CD8-positive, alpha-beta memory T cell (primary cell): ENCODE results near the gene GFI1B. TPM values are rescaled to one million over a fixed set of nuclear protein-coding genes. Genes with fewer than 3 reads are reported as not detected.
"Not testable (repeated sequence)": the region's sequence is repeated elsewhere in the genome, so short reads cannot be mapped to it uniquely, and the experiment has no call there.

ENCODE experiments used
- CTCF ChIA-PET: fragments of 350-600 bp; sonication (Branson Sonifier 250); formaldehyde crosslinking; loops from one replicate; lab custom pipeline; 2021; ENCODE audit warnings: antibody characterized with exemption; lab: Charles Lee
- POLR2A ChIA-PET: fragments of 350-600 bp; sonication (Branson Sonifier 250); formaldehyde crosslinking; loops from one replicate; lab custom pipeline; 2021; ENCODE audit warnings: antibody characterized with exemption; lab: Charles Lee
- DNase-seq, 5 donors: peaks; one replicate each; pipeline versions ENCODE4 v3.0.0 to v3.0.0-alpha.2; 2020 to 2022; ENCODE audit warnings: mixed read lengths in 1 of 5
- H3K27ac ChIP-seq: one replicate; pipeline ENCODE4 v1.7.0; 2013; ENCODE audit warnings: low read depth, mild to moderate bottlenecking, low read length, moderate library complexity
- H3K27me3 ChIP-seq: 2 replicates; pipeline ENCODE4 v1.7.0; 2013; ENCODE audit warnings: low read length, mild to moderate bottlenecking; ENCODE audit not compliant: insufficient read depth, poor library complexity, severe bottlenecking
- H3K36me3 ChIP-seq: 2 replicates; pipeline ENCODE4 v1.7.0; 2013; ENCODE audit warnings: mild to moderate bottlenecking, low read length, moderate library complexity; ENCODE audit not compliant: insufficient read depth
- H3K4me1 ChIP-seq: 2 replicates; pipeline ENCODE4 v1.7.0; 2013; ENCODE audit warnings: mild to moderate bottlenecking, low read length, moderate library complexity; ENCODE audit not compliant: insufficient read depth
- H3K4me3 ChIP-seq: 2 replicates; pipeline ENCODE4 v1.7.0; 2013; ENCODE audit warnings: mild to moderate bottlenecking, low read length
- H3K9me3 ChIP-seq: 2 replicates; pipeline ENCODE4 v1.7.0; 2013; ENCODE audit warnings: mild to moderate bottlenecking, low read length
- H3K27ac Mint-ChIP-seq, 8 donors: one replicate each; pipeline ENCODE4 v1.8.0; 2020 to 2021; ENCODE audit warnings: mixed read lengths in 8 of 8, mild to moderate bottlenecking in 6 of 8, inconsistent platforms in 3 of 8, moderate library complexity in 3 of 8
- H3K27me3 Mint-ChIP-seq, 2 donors: one replicate each; pipeline ENCODE4 v1.8.0; 2020 to 2021; ENCODE audit warnings: mixed read lengths in 2 of 2, mild to moderate bottlenecking in 1 of 2, moderate library complexity in 1 of 2
- H3K36me3 Mint-ChIP-seq, 3 donors: one replicate each; pipeline ENCODE4 v1.8.0; 2020 to 2021; ENCODE audit warnings: mixed read lengths in 3 of 3, inconsistent platforms in 1 of 3, mild to moderate bottlenecking in 1 of 3
- H3K4me1 Mint-ChIP-seq, 3 donors: one replicate each; pipeline ENCODE4 v1.8.0; 2020 to 2021; ENCODE audit warnings: mixed read lengths in 3 of 3, inconsistent platforms in 1 of 3, mild to moderate bottlenecking in 1 of 3
- H3K4me3 Mint-ChIP-seq, 7 donors: one replicate each; pipeline ENCODE4 v1.8.0; 2020 to 2021; ENCODE audit warnings: mixed read lengths in 7 of 7, mild to moderate bottlenecking in 6 of 7, moderate library complexity in 4 of 7, inconsistent platforms in 2 of 7
- H3K9me3 Mint-ChIP-seq, 5 donors: one replicate each; pipeline ENCODE4 v1.8.0; 2020 to 2022; ENCODE audit warnings: mixed read lengths in 5 of 5, mild to moderate bottlenecking in 3 of 5, moderate library complexity in 2 of 5, inconsistent platforms in 1 of 5
- polyA plus RNA-seq: library from polyadenylated mRNA; unstranded; fragments of 300-500 nt; fragmentation: Illumina TruSeq; gene quantifications from one replicate; pipeline ENCODE4 v1.2.3, GENCODE V29; 2021
- total RNA-seq, 2 experiments: library from RNA; stranded (reverse); gene quantifications; one replicate each; pipeline ENCODE4 v1.2.3, GENCODE V29; 2021

GFI1B gene
- total and polyA plus RNA-seq, 3 experiments from 2014 or later: not detected

GRCh38 chr9:132949709-132950108, 28.8 kb upstream of the GFI1B start:
- H3K36me3 Mint-ChIP-seq: peaks cover 0 to under 1% (median 0%) of the 10 kb centered on the region in 3 donors
- H3K36me3 ChIP-seq: no peaks in the 10 kb centered on the region
- ChIA-PET POLR2A (no interaction called here), CTCF (no interaction called here)
- no peaks in the 10 kb centered on the region for H3K9me3 ChIP-seq
- H3K27me3 Mint-ChIP-seq: peaks cover 0 to 2% of the 10 kb centered on the region in 2 donors
- H3K27ac ChIP-seq: no peak overlapping the region
- H3K4me3 ChIP-seq: no peak overlapping the region
- peaks cover 4 to 10% (median 6%) of the 10 kb centered on the region in 3 donors for H3K4me1 Mint-ChIP-seq
- H3K4me3 Mint-ChIP-seq: no peak overlapping the region
- H3K27me3 ChIP-seq: no peaks in the 10 kb centered on the region
- peak overlapping the region in 1 of 8 donors; percentile 84 for H3K27ac Mint-ChIP-seq
- H3K4me1 ChIP-seq: peaks cover 6% of the 10 kb centered on the region
- peaks cover 0 to 2% (median 0%) of the 10 kb centered on the region in 5 donors for H3K9me3 Mint-ChIP-seq
- DNase-seq: no peak

GRCh38 chr9:132955123-132955522, 23.4 kb upstream of the GFI1B start:
- H3K36me3 ChIP-seq: no peaks in the 10 kb centered on the region
- H3K4me3 Mint-ChIP-seq: no peak overlapping the region
- ChIA-PET POLR2A (interaction anchor here (0.7 kb wide), 1 partner anchor 11 kb away, joined by 3 read pairs; no protein-coding TSS in a partner anchor), CTCF (no interaction called here)
- H3K27me3 ChIP-seq: no peaks in the 10 kb centered on the region
- DNase-seq: no peak
- H3K27ac ChIP-seq: no peak overlapping the region
- H3K27me3 Mint-ChIP-seq: peaks cover 8 to 22% of the 10 kb centered on the region in 2 donors
- no peak overlapping the region for H3K4me3 ChIP-seq
- H3K9me3 ChIP-seq: no peaks in the 10 kb centered on the region
- H3K9me3 Mint-ChIP-seq: peaks cover 3 to 20% (median 13%) of the 10 kb centered on the region in 5 donors
- H3K4me1 Mint-ChIP-seq: no peaks in the 10 kb centered on the region
- no peak overlapping the region for H3K27ac Mint-ChIP-seq
- no peaks in the 10 kb centered on the region for H3K4me1 ChIP-seq
- H3K36me3 Mint-ChIP-seq: peaks cover 0 to 10% (median 0%) of the 10 kb centered on the region in 3 donors

- Mint-ChIP-seq H3K4me1 (no peaks in the 10 kb centered on the region), H3K4me3 (no peak overlapping the region), H3K9me3 (peaks cover 3 to 20% (median 13%) of the 10 kb centered on the region in 5 donors), H3K27ac (no peak overlapping the region), H3K36me3 (peaks cover 0 to 10% (median 0%) of the 10 kb centered on the region in 3 donors), H3K27me3 (peaks cover 8 to 23% of the 10 kb centered on the region in 2 donors)
- H3K4me1 ChIP-seq: no peaks in the 10 kb centered on the region
- H3K27ac ChIP-seq: no peak overlapping the region
- DNase-seq: no peak
- H3K27me3 ChIP-seq: no peaks in the 10 kb centered on the region
- ChIA-PET POLR2A (no interaction called here), CTCF (no interaction called here)
- H3K4me3 ChIP-seq: no peak overlapping the region
- H3K9me3 ChIP-seq: no peaks in the 10 kb centered on the region
- H3K36me3 ChIP-seq: no peaks in the 10 kb centered on the region
These were observed 22.7 kb upstream of the GFI1B start for GRCh38 chr9:132955768-132956167.

GRCh38 chr9:132957805-132958204, 20.7 kb upstream of the GFI1B start:
- H3K9me3 Mint-ChIP-seq: peaks cover 3 to 20% (median 13%) of the 10 kb centered on the region in 5 donors
- ChIA-PET POLR2A (no interaction called here), CTCF (no interaction called here)
- no peak overlapping the region for H3K27ac Mint-ChIP-seq
- no peaks in the 10 kb centered on the region for H3K27me3 ChIP-seq
- no peaks in the 10 kb centered on the region for H3K36me3 ChIP-seq
- DNase-seq: no peak
- H3K4me1 Mint-ChIP-seq: no peaks in the 10 kb centered on the region
- no peak overlapping the region for H3K4me3 ChIP-seq
- H3K9me3 ChIP-seq: no peaks in the 10 kb centered on the region
- no peak overlapping the region for H3K4me3 Mint-ChIP-seq
- H3K27ac ChIP-seq: no peak overlapping the region
- peaks cover 0 to 10% (median 0%) of the 10 kb centered on the region in 3 donors for H3K36me3 Mint-ChIP-seq
- no peaks in the 10 kb centered on the region for H3K4me1 ChIP-seq
- peaks cover 17 to 29% of the 10 kb centered on the region in 2 donors for H3K27me3 Mint-ChIP-seq

- Histone ChIP-seq H3K27ac (no peak overlapping the region), H3K4me3 (no peak overlapping the region), H3K36me3 (no peaks in the 10 kb centered on the region), H3K9me3 (no peaks in the 10 kb centered on the region), H3K27me3 (no peaks in the 10 kb centered on the region), H3K4me1 (no peaks in the 10 kb centered on the region)
- Mint-ChIP-seq H3K4me1 (no peaks in the 10 kb centered on the region), H3K27me3 (peaks cover 25 to 29% of the 10 kb centered on the region in 2 donors), H3K36me3 (peaks cover 0 to 8% (median 0%) of the 10 kb centered on the region in 3 donors), H3K4me3 (no peak overlapping the region), H3K9me3 (peaks cover 0 to 7% (median 5%) of the 10 kb centered on the region in 5 donors), H3K27ac (no peak overlapping the region)
- ChIA-PET CTCF (no interaction called here), POLR2A (no interaction called here)
- DNase-seq: no peak
These were observed 17.5 kb upstream of the GFI1B start for GRCh38 chr9:132961002-132961401.

- Mint-ChIP-seq H3K27ac (no peak overlapping the region), H3K9me3 (no peaks in the 10 kb centered on the region), H3K36me3 (no peaks in the 10 kb centered on the region), H3K4me1 (no peaks in the 10 kb centered on the region), H3K4me3 (no peak overlapping the region), H3K27me3 (peaks cover 11 to 32% of the 10 kb centered on the region in 2 donors)
- Histone ChIP-seq H3K27me3 (no peaks in the 10 kb centered on the region), H3K36me3 (no peaks in the 10 kb centered on the region), H3K9me3 (no peaks in the 10 kb centered on the region), H3K4me1 (no peaks in the 10 kb centered on the region), H3K4me3 (no peak overlapping the region), H3K27ac (no peak overlapping the region)
- no peak for DNase-seq
- ChIA-PET POLR2A (no interaction called here), CTCF (no interaction called here)
These were observed 13.0 kb upstream of the GFI1B start for GRCh38 chr9:132965478-132965877.

GRCh38 chr9:132967908-132968307, 10.6 kb upstream of the GFI1B start:
- DNase-seq, H3K9me3 Mint-ChIP-seq, H3K9me3 ChIP-seq, H3K36me3 Mint-ChIP-seq, POLR2A ChIA-PET, H3K27me3 ChIP-seq, H3K27ac Mint-ChIP-seq, H3K4me3 ChIP-seq, H3K27ac ChIP-seq, H3K36me3 ChIP-seq, H3K4me1 ChIP-seq, CTCF ChIA-PET, H3K4me1 Mint-ChIP-seq, H3K4me3 Mint-ChIP-seq: not testable (repeated sequence)
- H3K27me3 Mint-ChIP-seq: peaks cover 9 to 32% of the 10 kb centered on the region in 2 donors

- Mint-ChIP-seq H3K4me3 (no peak overlapping the region), H3K4me1 (no peaks in the 10 kb centered on the region), H3K27ac (no peak overlapping the region), H3K9me3 (no peaks in the 10 kb centered on the region), H3K36me3 (no peaks in the 10 kb centered on the region), H3K27me3 (peaks cover 9 to 35% of the 10 kb centered on the region in 2 donors)
- CTCF ChIA-PET: interaction anchor here (1.3 kb wide), 1 partner anchor 61 kb away, joined by 3 read pairs; the partner anchor contains the start of gene GTF3C5
- Histone ChIP-seq H3K27me3 (no peaks in the 10 kb centered on the region), H3K36me3 (no peaks in the 10 kb centered on the region), H3K4me1 (no peaks in the 10 kb centered on the region), H3K4me3 (no peak overlapping the region), H3K9me3 (no peaks in the 10 kb centered on the region), H3K27ac (no peak overlapping the region)
- DNase-seq: no peak
- POLR2A ChIA-PET: no interaction called here
These were observed 8.7 kb upstream of the GFI1B start for GRCh38 chr9:132969783-132970182.
